Common myeloid progenitor, CD34-positive (primary cell): ENCODE data around the gene HSPA4L.

Source experiments
- CTCF ChIA-PET: fragments of 350-600 bp; sonication (Branson Sonifier 250); formaldehyde crosslinking; loops from one replicate; lab custom pipeline; 2021; ENCODE audit warnings: antibody characterized with exemption; lab: Charles Lee
- POLR2A ChIA-PET: fragments of 350-600 bp; sonication (Branson Sonifier 250); formaldehyde crosslinking; loops from one replicate; lab custom pipeline; 2021; ENCODE audit warnings: antibody characterized with exemption; lab: Charles Lee
- DNase-seq, 3 donors: peaks; one replicate each; pipeline versions ENCODE4 v3.0.0 to v3.0.0-alpha.2; 2013
- H3K27ac ChIP-seq, 2 experiments: 1 replicate in 1 of 2; 2 replicates in 1 of 2; pipeline ENCODE4 v1.7.0; 2013; ENCODE audit warnings: inconsistent platforms in 2 of 2, low read length in 2 of 2, mild to moderate bottlenecking in 2 of 2, low read depth in 1 of 2, moderate library complexity in 1 of 2; ENCODE audit not compliant: severe bottlenecking in 2 of 2, insufficient read depth in 1 of 2, poor library complexity in 1 of 2
- H3K27me3 ChIP-seq, 5 experiments: replicated peaks in 2 of 5; 1 replicate in 3 of 5; 2 replicates in 2 of 5; pipeline versions ENCODE4 v1.6.1 to v1.7.0; 2013; ENCODE audit warnings: low read length in 4 of 5, mild to moderate bottlenecking in 2 of 5, moderate library complexity in 2 of 5, inconsistent platforms in 1 of 5; ENCODE audit not compliant: insufficient read depth in 5 of 5, control insufficient read depth in 4 of 5
- H3K36me3 ChIP-seq, 4 experiments: 1 replicate in 2 of 4; 2 replicates in 2 of 4; pipeline versions ENCODE4 v1.6.1 to v1.7.0; 2013; ENCODE audit warnings: low read length in 3 of 4, control low read depth in 1 of 4, mild to moderate bottlenecking in 1 of 4; ENCODE audit not compliant: control insufficient read depth in 4 of 4, insufficient read depth in 4 of 4
- H3K4me1 ChIP-seq, 4 experiments: 1 replicate in 3 of 4; 2 replicates in 1 of 4; pipeline versions ENCODE4 v1.6.1 to v1.7.1; 2013; ENCODE audit warnings: low read length in 3 of 4, mild to moderate bottlenecking in 3 of 4, control low read depth in 1 of 4, inconsistent platforms in 1 of 4, moderate library complexity in 1 of 4; ENCODE audit not compliant: control insufficient read depth in 4 of 4, insufficient read depth in 4 of 4; ENCODE audit errors: control extremely low read depth in 1 of 4
- H3K4me3 ChIP-seq, 7 experiments: 1 replicate in 4 of 7; 2 replicates in 3 of 7; pipeline versions ENCODE4 v1.5.1 to v1.7.0; 2013; ENCODE audit warnings: mild to moderate bottlenecking in 7 of 7, low read length in 6 of 7, moderate library complexity in 6 of 7, inconsistent platforms in 2 of 7, low read depth in 2 of 7, control low read depth in 1 of 7; ENCODE audit not compliant: insufficient read depth in 4 of 7, control insufficient read depth in 1 of 7; ENCODE audit errors: extremely low read depth in 1 of 7
- H3K9me3 ChIP-seq, 5 experiments: 1 replicate in 4 of 5; 2 replicates in 1 of 5; pipeline versions ENCODE4 v1.6.1 to v1.7.1; 2013; ENCODE audit warnings: low read length in 4 of 5, mild to moderate bottlenecking in 2 of 5, inconsistent platforms in 1 of 5, low read depth in 1 of 5, moderate library complexity in 1 of 5; ENCODE audit not compliant: control insufficient read depth in 4 of 5, insufficient read depth in 2 of 5; ENCODE audit errors: control extremely low read depth in 1 of 5
- whole genome bisulfite sequencing: methylation state at CpG from one replicate; pipeline ENCODE4 v1.1.5; 2013; ENCODE audit not compliant: insufficient coverage; 5-methylcytosine and 5-hydroxymethylcytosine counted together

Gene HSPA4L

GRCh38 chr4:127881563-127881864 is 99.4 kb downstream of the HSPA4L start:
- 3% methylated on average over 7 of the region's 7 CpGs for WGBS
- peaks cover 3 to 30% (median 7%) of the 10 kb centered on the region in 4 experiments for H3K36me3 ChIP-seq
- no peaks in the 10 kb centered on the region for H3K9me3 ChIP-seq
- POLR2A ChIA-PET: no interaction called here
- CTCF ChIA-PET: interaction anchor here (0.6 to 1.8 kb wide), 2 partner anchors 84 to 277 kb away, joined by 3 to 6 read pairs; partner anchors contain the start of genes ABHD18 and MFSD8
- H3K27me3 ChIP-seq: no peaks in the 10 kb centered on the region
- H3K4me3 ChIP-seq: peak overlapping the region; percentile 67 to 99 (median 98)
- peak in 1 of 3 donors; percentile 14 for DNase-seq
- H3K4me1 ChIP-seq: peaks cover 5 to 19% (median 8%) of the 10 kb centered on the region in 4 experiments
- peak overlapping the region in 1 of 2 experiments; percentile 90 for H3K27ac ChIP-seq

- ChIA-PET CTCF (interaction anchor here (1.4 kb wide), 1 partner anchor 8 kb away, joined by 3 read pairs; the partner anchor contains the start of gene PLK4), POLR2A (interaction anchor here (0.7 kb wide), 1 partner anchor 214 kb away, joined by 5 read pairs; no protein-coding TSS in a partner anchor)
- no peak overlapping the region for H3K4me3 ChIP-seq
- WGBS: no CpG with 5 or more reads among the region's 1 CpG
- H3K4me1 ChIP-seq: no peaks in the 10 kb centered on the region
- no peaks in the 10 kb centered on the region for H3K9me3 ChIP-seq
- no peaks in the 10 kb centered on the region for H3K27me3 ChIP-seq
- peaks cover 6 to 64% (median 24%) of the 10 kb centered on the region in 4 experiments for H3K36me3 ChIP-seq
- no peak for DNase-seq
- H3K27ac ChIP-seq: no peak overlapping the region
These were observed 106.4 kb downstream of the HSPA4L start for GRCh38 chr4:127888559-127888958.

GRCh38 chr4:127889903-127890302 is 107.8 kb downstream of the HSPA4L start:
- H3K4me3 ChIP-seq: no peak overlapping the region
- peaks cover 6 to 67% (median 32%) of the 10 kb centered on the region in 4 experiments for H3K36me3 ChIP-seq
- CTCF ChIA-PET: interaction anchor here (1.4 kb wide), 1 partner anchor 9 kb away, joined by 3 read pairs; the partner anchor contains the start of gene PLK4
- no peaks in the 10 kb centered on the region for H3K9me3 ChIP-seq
- POLR2A ChIA-PET: interaction anchor here (1.5 kb wide), 1 partner anchor 9 kb away, joined by 4 read pairs; the partner anchor contains the start of gene PLK4
- no peaks in the 10 kb centered on the region for H3K27me3 ChIP-seq
- DNase-seq: no peak
- H3K4me1 ChIP-seq: no peaks in the 10 kb centered on the region
- 100% methylated on average over 1 of the region's 3 CpGs for whole genome bisulfite sequencing
- no peak overlapping the region for H3K27ac ChIP-seq
